Ovary (tissue), 9 donors: Measurements from ENCODE around the gene MACROH2A1. TPM values are rescaled to one million over a fixed set of nuclear protein-coding genes. Genes with fewer than 3 reads are reported as not detected.

Source experiments
- DNase-seq, 5 donors: peaks; one replicate each; pipeline ENCODE4 v3.0.0-alpha.2; 2019 to 2020
- H3K27ac ChIP-seq, 2 donors: fragments of 200-600 bp; one replicate each; pipeline versions ENCODE4 v1.5.1 to v1.8.0; 2019 to 2022
- H3K27me3 ChIP-seq: fragments of 200-600 bp; one replicate; pipeline ENCODE4 v1.8.0; 2022
- H3K36me3 ChIP-seq: fragments of 200-600 bp; sonication (generic); one replicate; pipeline ENCODE4 v1.5.1; 2019
- H3K4me1 ChIP-seq: one replicate; pipeline ENCODE4 v1.8.1; 2013; ENCODE audit warnings: mild to moderate bottlenecking, moderate library complexity; ENCODE audit not compliant: insufficient read depth
- H3K4me3 ChIP-seq: fragments of 200-600 bp; sonication (generic); one replicate; pipeline ENCODE4 v1.5.1; 2017
- H3K9me3 ChIP-seq, 2 donors: fragments of 200-600 bp in 1 of 2; sonication (generic) in 1 of 2; one replicate each; pipeline versions ENCODE4 v1.5.1 to v1.8.1; 2013 to 2019; ENCODE audit warnings: mild to moderate bottlenecking in 1 of 2, moderate library complexity in 1 of 2
- CTCF ChIP-seq, 3 donors: fragments of 450-650 bp in 2 of 3; fragments of 200-600 bp in 1 of 3; IDR thresholded peaks; one replicate each; pipeline versions ENCODE4 v1.5.1 to v1.8.0; 2016 to 2022; ENCODE audit warnings: antibody characterized with exemption in 3 of 3, mild to moderate bottlenecking in 1 of 3
- EP300 ChIP-seq: sonication (generic); formaldehyde crosslinking; IDR thresholded peaks from one replicate; pipeline ENCODE4 v1.6.1; 2017; ENCODE audit warnings: antibody characterized with exemption
- POLR2A ChIP-seq: fragments of 450-650 bp; IDR thresholded peaks from one replicate; pipeline ENCODE4 v1.6.1; 2017; ENCODE audit warnings: antibody characterized with exemption, mild to moderate bottlenecking, moderate library complexity
- WGBS, 3 donors: extraction: QIAGEN DNeasy Blood & Tissue Kit in 1 of 3; methylation state at CpG; one replicate each; pipeline versions ENCODE4 v1.1.5 to v1.1.7; 2013 to 2017; 5-methylcytosine and 5-hydroxymethylcytosine counted together
- intact Hi-C, 4 donors: fragments of 100-400 bp; cut with DNase I; formaldehyde crosslinking; loops; one replicate each; pipeline versions ENCODE4 v1.11.0 to v1.15.1; 2022 to 2023
- polyA plus RNA-seq, 2 donors: library from polyadenylated mRNA; stranded (reverse); fragments of 200-250 nt in 1 of 2; fragments of 350-450 nt in 1 of 2; fragmentation: Illumina TruSeq in 1 of 2; extraction: RNeasy Lipid Tissue Mini Kit (QIAGEN cat#74804) in 1 of 2; gene quantifications; one replicate each; pipeline ENCODE4 v1.2.3, GENCODE V29; 2013 to 2014
- total RNA-seq, 7 donors: library from RNA; depleted of rRNA in 2 of 7; stranded (reverse); fragments of >200 nt in 2 of 7; fragmentation: NEBNext Ultra II Directional in 3 of 7; extraction: Animal tissue kit (Norgen Biotek cat#: 25700) in 3 of 7; gene quantifications; one replicate each; pipeline versions ENCODE4 v1.1.0 to v1.2.4, GENCODE V29; 2016 to 2023
- donor health status: DM: no; HTN: no; CAD: no; lungs with moderate emphysema.
- donor health status: DM: no; HTN: no; CAD: no.
- donor health status: Bipolar disorder and iron deficiency.
- donor health status: DM: yes; HTN: yes; CAD: no.
- donor health status: DM: no; HTN: no; CAD: no.
- donor health status: DM: yes; HTN: yes; CAD: no.

Gene MACROH2A1
- total and polyA plus RNA-seq, 9 donors = 71.7 to 157 (median 102) TPM

- 82 to 84% (median 83%) methylated on average over 7 of the region's 7 CpGs for WGBS, 3 donors
- no peak for DNase-seq
- no peak overlapping the region for H3K27ac ChIP-seq
Measured at GRCh38 chr5:135446615-135447014, 47.6 kb upstream of the MACROH2A1 start.

GRCh38 chr5:135446206-135446605, 47.2 kb upstream of the MACROH2A1 start:
- no peak for DNase-seq
- H3K9me3 ChIP-seq = no peaks in the 10 kb centered on the region
- no peaks in the 10 kb centered on the region for H3K36me3 ChIP-seq
- no peak overlapping the region for H3K27ac ChIP-seq
- intact Hi-C loops = no loop called here
- H3K27me3 ChIP-seq = no peaks in the 10 kb centered on the region
- 89 to 92% (median 90%) methylated on average over 9 of the region's 9 CpGs for WGBS, 3 donors
- H3K4me1 ChIP-seq = no peaks in the 10 kb centered on the region
- no peak overlapping the region for H3K4me3 ChIP-seq
- TF ChIP-seq POLR2A (no peak), EP300 (no peak), CTCF (IDR thresholded peaks at IDR 0.05) (no peak)

More at GRCh38 chr5:135446615-135447014, 47.6 kb upstream of the MACROH2A1 start:
- Histone ChIP-seq H3K36me3 (no peaks in the 10 kb centered on the region), H3K4me1 (no peaks in the 10 kb centered on the region), H3K27me3 (no peaks in the 10 kb centered on the region), H3K4me3 (no peak overlapping the region), H3K9me3 (no peaks in the 10 kb centered on the region)
- no peak for TF ChIP-seq POLR2A
- TF ChIP-seq EP300 = no peak
- no peak for TF ChIP-seq CTCF (IDR thresholded peaks at IDR 0.05)
- intact Hi-C loops = no loop called here

- Histone ChIP-seq H3K9me3 (no peaks in the 10 kb centered on the region), H3K4me3 (no peak overlapping the region), H3K27ac (no peak overlapping the region), H3K4me1 (no peaks in the 10 kb centered on the region), H3K36me3 (no peaks in the 10 kb centered on the region), H3K27me3 (no peaks in the 10 kb centered on the region)
- intact Hi-C loops = no loop called here
- TF ChIP-seq EP300 = no peak
- no peak for TF ChIP-seq CTCF (IDR thresholded peaks at IDR 0.05)
- no peak for TF ChIP-seq POLR2A
- DNase-seq = no peak
- WGBS, 3 donors = 88 to 91% (median 90%) methylated on average over 14 of the region's 14 CpGs
Measured at GRCh38 chr5:135445306-135445985, 46.4 kb upstream of the MACROH2A1 start.

GRCh38 chr5:135444881-135445280, 45.9 kb upstream of the MACROH2A1 start:
- Histone ChIP-seq H3K27ac (no peak overlapping the region), H3K9me3 (no peaks in the 10 kb centered on the region), H3K4me3 (no peak overlapping the region), H3K36me3 (no peaks in the 10 kb centered on the region), H3K4me1 (no peaks in the 10 kb centered on the region), H3K27me3 (no peaks in the 10 kb centered on the region)
- no peak for TF ChIP-seq CTCF (IDR thresholded peaks at IDR 0.05)
- intact Hi-C loops = no loop called here
- WGBS, 3 donors = 88 to 96% (median 92%) methylated on average over 6 of the region's 6 CpGs
- no peak for DNase-seq
